Transverse colon (tissue), 4 donors: ENCODE measurements around the gene SH3BGR.

Experiments
- POLR2A ChIP-seq: fragments of 450-650 bp; IDR thresholded peaks from one replicate; pipeline ENCODE4 v1.6.1; 2016; ENCODE audit warnings: antibody characterized with exemption, mild to moderate bottlenecking, moderate library complexity
- POLR2AphosphoS5 ChIP-seq, 3 donors: sonication (generic); formaldehyde crosslinking; IDR thresholded peaks; one replicate each; pipeline ENCODE4 v1.6.1; 2016; ENCODE audit warnings: antibody characterized with exemption in 3 of 3
- TF ChIP-seq, protein P1 (sequence below), 5 experiments: fragments of 200-600 bp in 3 of 5; fragments of 450-650 bp in 2 of 5; sonication (generic) in 3 of 5; IDR thresholded peaks; 1 replicate in 2 of 5; 2 replicates in 3 of 5; pipeline ENCODE4 v1.5.1; 2016 to 2017; ENCODE audit warnings: antibody characterized with exemption in 5 of 5, inconsistent platforms in 3 of 5, mild to moderate bottlenecking in 2 of 5, moderate library complexity in 1 of 5

DNA sequence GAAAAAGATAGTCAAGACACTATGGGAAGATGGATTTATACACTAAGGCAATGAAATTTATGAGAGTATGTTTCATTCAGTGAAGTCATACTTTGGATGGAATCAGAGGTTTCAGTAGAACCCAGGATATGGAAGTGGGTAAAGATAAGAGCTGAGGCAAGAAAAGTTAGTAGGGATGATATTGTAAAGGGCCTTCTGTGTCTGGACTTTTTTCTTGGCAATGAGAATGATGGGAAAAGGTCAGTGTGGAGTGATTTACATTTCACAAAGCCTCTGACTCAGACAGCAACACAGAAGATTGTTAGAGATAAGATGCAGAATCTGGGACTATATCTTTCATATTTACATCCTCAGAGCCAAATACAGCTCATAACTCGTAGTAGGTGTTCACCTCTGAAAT is 32.1 kb downstream of the SH3BGR start:
- TF ChIP-seq POLR2AphosphoS5 (IDR thresholded peaks at IDR 0.05) = no peak
- TF ChIP-seq, protein P1, sequence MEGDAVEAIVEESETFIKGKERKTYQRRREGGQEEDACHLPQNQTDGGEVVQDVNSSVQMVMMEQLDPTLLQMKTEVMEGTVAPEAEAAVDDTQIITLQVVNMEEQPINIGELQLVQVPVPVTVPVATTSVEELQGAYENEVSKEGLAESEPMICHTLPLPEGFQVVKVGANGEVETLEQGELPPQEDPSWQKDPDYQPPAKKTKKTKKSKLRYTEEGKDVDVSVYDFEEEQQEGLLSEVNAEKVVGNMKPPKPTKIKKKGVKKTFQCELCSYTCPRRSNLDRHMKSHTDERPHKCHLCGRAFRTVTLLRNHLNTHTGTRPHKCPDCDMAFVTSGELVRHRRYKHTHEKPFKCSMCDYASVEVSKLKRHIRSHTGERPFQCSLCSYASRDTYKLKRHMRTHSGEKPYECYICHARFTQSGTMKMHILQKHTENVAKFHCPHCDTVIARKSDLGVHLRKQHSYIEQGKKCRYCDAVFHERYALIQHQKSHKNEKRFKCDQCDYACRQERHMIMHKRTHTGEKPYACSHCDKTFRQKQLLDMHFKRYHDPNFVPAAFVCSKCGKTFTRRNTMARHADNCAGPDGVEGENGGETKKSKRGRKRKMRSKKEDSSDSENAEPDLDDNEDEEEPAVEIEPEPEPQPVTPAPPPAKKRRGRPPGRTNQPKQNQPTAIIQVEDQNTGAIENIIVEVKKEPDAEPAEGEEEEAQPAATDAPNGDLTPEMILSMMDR (IDR thresholded peaks at IDR 0.05) = no peak
- no peak for TF ChIP-seq POLR2A
